ENCODE data around the gene VPS26C.

VPS26C gene

GRCh38 chr21:37248298-37248697 is 18.8 kb downstream of the VPS26C start:
- no peak overlapping the region for H3K27ac Mint-ChIP-seq
- DNase-seq (no peak), ATAC-seq (no peak)
- H3K4me3 Mint-ChIP-seq: no peak overlapping the region
- no peaks in the 10 kb centered on the region for H3K27me3 Mint-ChIP-seq
- peaks cover 79% of the 10 kb centered on the region for H3K4me1 Mint-ChIP-seq
- no peaks in the 10 kb centered on the region for H3K9me3 Mint-ChIP-seq

GRCh38 chr21:37245151-37245550 is 22.0 kb downstream of the VPS26C start:
- no peaks in the 10 kb centered on the region for H3K27me3 Mint-ChIP-seq
- DNase-seq: no peak
- ATAC-seq: no peak
- H3K4me1 Mint-ChIP-seq: peaks cover 76% of the 10 kb centered on the region
- H3K27ac Mint-ChIP-seq: peak overlapping the region; percentile 80 to 91
- H3K4me3 Mint-ChIP-seq: peak overlapping the region; percentile 64 to 68
- no peaks in the 10 kb centered on the region for H3K9me3 Mint-ChIP-seq

- peak overlapping the region; percentile 64 to 68 for H3K4me3 Mint-ChIP-seq
- no peaks in the 10 kb centered on the region for H3K9me3 Mint-ChIP-seq
- DNase-seq: no peak
- H3K27me3 Mint-ChIP-seq: no peaks in the 10 kb centered on the region
- H3K4me1 Mint-ChIP-seq: peaks cover 73% of the 10 kb centered on the region
- peak; percentile 81 for ATAC-seq
- peak overlapping the region; percentile 80 to 91 for H3K27ac Mint-ChIP-seq
Measured at GRCh38 chr21:37244501-37245095, 22.5 kb downstream of the VPS26C start.

GRCh38 chr21:37243961-37244360 is 23.2 kb downstream of the VPS26C start:
- H3K27me3 Mint-ChIP-seq: no peaks in the 10 kb centered on the region
- no peaks in the 10 kb centered on the region for H3K9me3 Mint-ChIP-seq
- H3K4me1 Mint-ChIP-seq: peaks cover 73% of the 10 kb centered on the region
- DNase-seq: no peak
- peak overlapping the region in 1 of 2 donors; percentile 91 for H3K27ac Mint-ChIP-seq
- H3K4me3 Mint-ChIP-seq: peak overlapping the region in 1 of 2 donors; percentile 68
- ATAC-seq: no peak

GRCh38 chr21:37241426-37241825 is 25.7 kb downstream of the VPS26C start:
- ATAC-seq: no peak

GRCh38 chr21:37240978-37241377 is 26.2 kb downstream of the VPS26C start:
- H3K27me3 Mint-ChIP-seq: no peaks in the 10 kb centered on the region
- no peak overlapping the region for H3K27ac Mint-ChIP-seq
- peaks cover 73% of the 10 kb centered on the region for H3K4me1 Mint-ChIP-seq
- ATAC-seq: no peak
- no peak overlapping the region for H3K4me3 Mint-ChIP-seq
- no peaks in the 10 kb centered on the region for H3K9me3 Mint-ChIP-seq
- no peak for DNase-seq

More at GRCh38 chr21:37241426-37241825, 25.7 kb downstream of the VPS26C start:
- Mint-ChIP-seq H3K27me3 (no peaks in the 10 kb centered on the region), H3K4me1 (peaks cover 77% of the 10 kb centered on the region), H3K9me3 (no peaks in the 10 kb centered on the region), H3K27ac (no peak overlapping the region), H3K4me3 (no peak overlapping the region)
- DNase-seq: no peak

- Mint-ChIP-seq H3K27ac (peak overlapping the region; percentile 74 to 84), H3K27me3 (no peaks in the 10 kb centered on the region), H3K4me1 (peaks cover 42% of the 10 kb centered on the region), H3K9me3 (no peaks in the 10 kb centered on the region), H3K4me3 (no peak overlapping the region)
- no peak for ATAC-seq
- no peak for DNase-seq
Measured at GRCh38 chr21:37237764-37238163, 29.4 kb downstream of the VPS26C start.

- H3K4me3 Mint-ChIP-seq: no peak overlapping the region
- no peak for ATAC-seq
- H3K27ac Mint-ChIP-seq: peak overlapping the region; percentile 74 to 84
Measured at GRCh38 chr21:37237346-37237745, 29.8 kb downstream of the VPS26C start.

GRCh38 chr21:37233551-37234146 is 33.5 kb downstream of the VPS26C start:
- no peaks in the 10 kb centered on the region for H3K9me3 Mint-ChIP-seq
- ATAC-seq: no peak

More at GRCh38 chr21:37237346-37237745, 29.8 kb downstream of the VPS26C start:
- Mint-ChIP-seq H3K9me3 (no peaks in the 10 kb centered on the region), H3K4me1 (peaks cover 42% of the 10 kb centered on the region), H3K27me3 (no peaks in the 10 kb centered on the region)
- no peak for DNase-seq

GRCh38 chr21:37232274-37233018 is 34.7 kb downstream of the VPS26C start:
- H3K4me3 Mint-ChIP-seq: no peak overlapping the region
- no peaks in the 10 kb centered on the region for H3K27me3 Mint-ChIP-seq
- ATAC-seq (no peak), DNase-seq (no peak)
- no peaks in the 10 kb centered on the region for H3K9me3 Mint-ChIP-seq
- H3K27ac Mint-ChIP-seq: peak overlapping the region in 1 of 2 donors; percentile 48
- peaks cover 27% of the 10 kb centered on the region for H3K4me1 Mint-ChIP-seq

More at GRCh38 chr21:37233551-37234146, 33.5 kb downstream of the VPS26C start:
- H3K27ac Mint-ChIP-seq: no peak overlapping the region
- H3K4me3 Mint-ChIP-seq: no peak overlapping the region
- peaks cover 39% of the 10 kb centered on the region for H3K4me1 Mint-ChIP-seq
- DNase-seq: no peak
- no peaks in the 10 kb centered on the region for H3K27me3 Mint-ChIP-seq

- no peaks in the 10 kb centered on the region for H3K9me3 Mint-ChIP-seq
- no peak for ATAC-seq
- DNase-seq: no peak
- peak overlapping the region in 1 of 2 donors; percentile 27 for H3K27ac Mint-ChIP-seq
- H3K27me3 Mint-ChIP-seq: no peaks in the 10 kb centered on the region
- H3K4me1 Mint-ChIP-seq: peaks cover 25% of the 10 kb centered on the region
- H3K4me3 Mint-ChIP-seq: no peak overlapping the region
Measured at GRCh38 chr21:37231671-37232070, 35.5 kb downstream of the VPS26C start.

- ATAC-seq: no peak
- H3K27me3 Mint-ChIP-seq: no peaks in the 10 kb centered on the region
- H3K4me3 Mint-ChIP-seq: no peak overlapping the region
- no peak for DNase-seq
- H3K27ac Mint-ChIP-seq: peak overlapping the region; percentile 5 to 22
- H3K4me1 Mint-ChIP-seq: peaks cover 29% of the 10 kb centered on the region
- H3K9me3 Mint-ChIP-seq: no peaks in the 10 kb centered on the region
Measured at GRCh38 chr21:37231249-37231645, 35.9 kb downstream of the VPS26C start.

GRCh38 chr21:37230632-37231248 is 36.4 kb downstream of the VPS26C start:
- no peak for ATAC-seq
- no peak overlapping the region for H3K4me3 Mint-ChIP-seq

GRCh38 chr21:37228003-37228400 is 39.1 kb downstream of the VPS26C start:
- ATAC-seq (no peak), DNase-seq (no peak)
- H3K9me3 Mint-ChIP-seq: no peaks in the 10 kb centered on the region
- H3K4me1 Mint-ChIP-seq: peaks cover 61% of the 10 kb centered on the region
- no peak overlapping the region for H3K4me3 Mint-ChIP-seq
- H3K27ac Mint-ChIP-seq: no peak overlapping the region
- no peaks in the 10 kb centered on the region for H3K27me3 Mint-ChIP-seq

More at GRCh38 chr21:37230632-37231248, 36.4 kb downstream of the VPS26C start:
- Mint-ChIP-seq H3K9me3 (no peaks in the 10 kb centered on the region), H3K4me1 (peaks cover 34% of the 10 kb centered on the region), H3K27ac (peak overlapping the region; percentile 22 to 83), H3K27me3 (no peaks in the 10 kb centered on the region)
- no peak for DNase-seq

GRCh38 chr21:37227071-37228002 is 39.8 kb downstream of the VPS26C start:
- Mint-ChIP-seq H3K27ac (peak overlapping the region in 1 of 2 donors; percentile 72), H3K4me1 (peaks cover 64% of the 10 kb centered on the region)
- no peak for DNase-seq

More at GRCh38 chr21:37227071-37228002, 39.8 kb downstream of the VPS26C start:
- Mint-ChIP-seq H3K27me3 (no peaks in the 10 kb centered on the region), H3K4me3 (no peak overlapping the region), H3K9me3 (no peaks in the 10 kb centered on the region)
- ATAC-seq: no peak
